Esophagus muscularis mucosa (tissue), 3 donors: ENCODE measurements around the gene PRMT3.

Source experiments
- CTCF ChIP-seq, 3 experiments: fragments of 200-600 bp in 2 of 3; fragments of 450-650 bp in 1 of 3; sonication (generic) in 2 of 3; IDR thresholded peaks; one replicate each; pipeline ENCODE4 v1.5.1; 2017 to 2019; ENCODE audit warnings: antibody characterized with exemption in 3 of 3, mild to moderate bottlenecking in 2 of 3, moderate library complexity in 1 of 3
- POLR2A ChIP-seq: fragments of 450-650 bp; IDR thresholded peaks from one replicate; pipeline ENCODE4 v1.6.1; 2017; ENCODE audit warnings: antibody characterized with exemption, moderate library complexity, mild to moderate bottlenecking, low read depth
- POLR2AphosphoS5 ChIP-seq, 2 donors: sonication (generic); formaldehyde crosslinking; IDR thresholded peaks; one replicate each; pipeline ENCODE4 v1.6.1; 2017; ENCODE audit warnings: antibody characterized with exemption in 2 of 2

- TF ChIP-seq CTCF (IDR thresholded peaks at IDR 0.05) (no peak), POLR2A (no peak), POLR2AphosphoS5 (IDR thresholded peaks at IDR 0.05) (no peak)
These were observed 24.4 kb upstream of the PRMT3 start for GRCh38 chr11:20363149-20363499.
